Heart left ventricle (tissue), 13 donors: ENCODE data around the gene DVL1.

Source experiments
- CTCF ChIP-seq, 12 donors: fragments of 200-600 bp; sonication (generic) in 4 of 12; IDR thresholded peaks; one replicate each; pipeline versions ENCODE4 v1.5.0 to v1.8.0; 2018 to 2022; ENCODE audit warnings: antibody characterized with exemption in 12 of 12, mild to moderate bottlenecking in 5 of 12
- POLR2A ChIP-seq, 2 donors: fragments of 450-650 bp; IDR thresholded peaks; one replicate each; pipeline ENCODE4 v1.6.1; 2017; ENCODE audit warnings: antibody characterized with exemption in 2 of 2, mild to moderate bottlenecking in 2 of 2, moderate library complexity in 2 of 2
- donor health status: ischemic (EF 13 %, LVEDD 7.1; RV severe dilation, severe dysfunction).
- donor health status: DM: no; HTN: yes; CAD: no.
- donor health status: DM: no; HTN: no; CAD: no.
- donor health status: ischemic (EF 25% LVEDD 6.9; RV normal size, moderate dysfunction).
- donor health status: ischemic (EF 25% LVEDD 5.7; RV mildly dilated, moderate dysfunction).
- donor health status: ischemic (EF 35%, LVEDD 5.7; RV mildly dilated, moderate dysfunction).
- donor health status: nonischemic (EF 11% LVEDD 7.7; RV severe dilation, severe dysfunction).
- donor health status: DM: yes; HTN: yes; CAD: no.
- donor health status: PGD.
- donor health status: ischemic (EF 29% LVEDD 5.4; RV normal size, mild dysfunction).
- donor health status: nonischemic (EF 23%, LVEDD 6.1; RV moderate dilation, normal function).

DNA sequence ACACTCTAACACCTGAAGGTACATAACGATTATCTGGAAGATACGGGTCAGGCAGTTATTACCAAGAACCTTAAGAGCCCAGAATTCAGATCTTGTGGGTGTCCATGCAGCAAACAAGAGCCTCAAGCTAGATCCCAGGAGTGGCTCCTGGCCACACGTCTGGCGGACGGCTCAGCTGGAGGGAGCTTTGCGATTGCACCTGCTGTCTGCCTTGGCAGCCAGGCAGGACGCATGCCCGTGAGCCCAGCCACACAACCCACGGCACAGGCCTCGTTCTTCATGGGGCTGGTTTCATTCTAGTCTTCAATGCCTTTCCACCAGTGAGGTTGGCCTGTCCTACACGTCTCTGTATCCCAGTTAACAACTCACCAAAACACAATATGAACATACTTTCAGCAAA is 44.2 kb upstream of the DVL1 start:
- TF ChIP-seq CTCF (IDR thresholded peaks at IDR 0.05) (no peak), POLR2A (IDR thresholded peaks at IDR 0.05) (no peak)
